H7 (cell line): ENCODE measurements around the gene SIPA1L2. TPM values are rescaled to one million over a fixed set of nuclear protein-coding genes. Genes with fewer than 3 reads are reported as not detected.
A peak's percentile ranks its signal among the peaks of the same experiment; 100 is the strongest.

ENCODE experiments used
- DNase-seq: peaks from one replicate; pipeline ENCODE4 v3.0.0; 2012
- H3K27me3 ChIP-seq: 2 replicates; pipeline ENCODE4 v1.6.0; 2011; ENCODE audit warnings: mild to moderate bottlenecking, low read length; ENCODE audit not compliant: control insufficient read depth, insufficient read depth
- H3K36me3 ChIP-seq: replicated peaks from 2 replicates; pipeline ENCODE4 v1.5.1; 2011; ENCODE audit warnings: low read length; ENCODE audit not compliant: control insufficient read depth, insufficient read depth
- H3K4me3 ChIP-seq: 2 replicates; pipeline ENCODE4 v1.5.1; 2011; ENCODE audit warnings: low read depth, mild to moderate bottlenecking, control low read depth, low read length, moderate library complexity; ENCODE audit not compliant: insufficient read depth
- total RNA-seq: library from RNA; depleted of rRNA; stranded (reverse); fragments of >200 nt; shearing (Covaris generic); gene quantifications from 2 replicates; pipeline ENCODE4 v1.2.3, GENCODE V29; 2014

SIPA1L2 gene
- total RNA-seq, 1 experiment from 2014 or later = 45.6 TPM

DNA sequence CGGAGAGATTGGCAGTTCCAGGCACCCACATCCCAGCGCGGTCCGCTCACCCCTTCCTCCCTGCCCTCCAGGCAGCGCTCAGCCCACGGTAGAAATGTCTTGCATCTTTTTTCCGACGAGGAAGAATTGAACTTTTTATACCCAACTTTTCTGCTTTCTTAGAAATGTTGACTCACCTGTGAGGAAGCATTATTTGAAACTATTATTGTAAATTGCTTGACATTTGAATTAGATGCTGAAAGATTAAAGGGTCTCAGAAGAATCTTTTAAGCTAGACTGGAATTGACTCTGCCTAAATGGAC is 912 bp upstream of the SIPA1L2 start:
- DNase-seq = no peak
- Histone ChIP-seq H3K4me3 (peak overlapping the region; percentile 70), H3K36me3 (no peaks in the 10 kb centered on the region)

DNA sequence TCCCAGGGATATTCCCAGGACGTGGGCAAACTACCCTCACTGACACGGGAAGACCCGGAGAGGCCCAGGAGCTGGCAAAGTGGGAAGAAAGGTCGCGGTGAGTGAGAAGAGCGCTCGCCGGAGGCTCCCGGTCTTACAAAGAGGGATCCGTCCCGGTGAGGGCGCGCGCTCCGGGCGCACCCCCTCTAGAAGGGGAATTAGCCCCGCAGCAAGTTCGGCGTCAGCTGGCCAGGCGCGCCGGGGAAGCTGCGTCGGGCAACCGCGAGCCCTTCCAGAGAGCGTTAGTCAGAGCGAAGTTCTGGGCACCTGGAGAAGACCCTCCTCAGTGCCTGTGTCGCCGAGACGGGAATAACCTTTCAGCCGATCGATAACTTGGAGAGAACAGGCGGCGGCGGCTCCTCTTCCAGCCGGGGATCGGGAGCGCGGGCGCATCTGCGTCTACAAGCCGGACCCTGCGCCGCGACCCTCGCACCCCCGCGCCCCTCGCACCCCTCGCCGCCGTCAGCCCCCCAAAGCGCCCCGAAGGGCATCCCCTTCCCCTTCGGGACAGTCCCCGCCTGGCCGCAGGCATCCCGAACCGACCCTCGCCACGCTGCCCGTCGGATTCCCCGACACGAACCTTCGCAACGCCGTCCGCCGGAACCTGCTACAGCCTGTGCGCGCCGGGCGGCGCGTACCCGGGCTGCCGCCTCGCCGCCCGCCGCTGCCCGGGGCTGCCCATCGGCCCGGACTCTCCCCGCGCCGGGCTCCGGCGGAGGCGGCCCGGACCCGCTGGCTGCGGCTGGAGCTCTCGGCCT is 485 bp downstream of the SIPA1L2 start:
- H3K36me3 ChIP-seq = no peaks in the 10 kb centered on the region
- peak; percentile 68 for DNase-seq
- peaks cover 14% of the 10 kb centered on the region for H3K27me3 ChIP-seq
- peak overlapping the region; percentile 76 for H3K4me3 ChIP-seq

More for the DNA sequence above, 912 bp upstream of the SIPA1L2 start:
- peaks cover 14% of the 10 kb centered on the region for H3K27me3 ChIP-seq

DNA sequence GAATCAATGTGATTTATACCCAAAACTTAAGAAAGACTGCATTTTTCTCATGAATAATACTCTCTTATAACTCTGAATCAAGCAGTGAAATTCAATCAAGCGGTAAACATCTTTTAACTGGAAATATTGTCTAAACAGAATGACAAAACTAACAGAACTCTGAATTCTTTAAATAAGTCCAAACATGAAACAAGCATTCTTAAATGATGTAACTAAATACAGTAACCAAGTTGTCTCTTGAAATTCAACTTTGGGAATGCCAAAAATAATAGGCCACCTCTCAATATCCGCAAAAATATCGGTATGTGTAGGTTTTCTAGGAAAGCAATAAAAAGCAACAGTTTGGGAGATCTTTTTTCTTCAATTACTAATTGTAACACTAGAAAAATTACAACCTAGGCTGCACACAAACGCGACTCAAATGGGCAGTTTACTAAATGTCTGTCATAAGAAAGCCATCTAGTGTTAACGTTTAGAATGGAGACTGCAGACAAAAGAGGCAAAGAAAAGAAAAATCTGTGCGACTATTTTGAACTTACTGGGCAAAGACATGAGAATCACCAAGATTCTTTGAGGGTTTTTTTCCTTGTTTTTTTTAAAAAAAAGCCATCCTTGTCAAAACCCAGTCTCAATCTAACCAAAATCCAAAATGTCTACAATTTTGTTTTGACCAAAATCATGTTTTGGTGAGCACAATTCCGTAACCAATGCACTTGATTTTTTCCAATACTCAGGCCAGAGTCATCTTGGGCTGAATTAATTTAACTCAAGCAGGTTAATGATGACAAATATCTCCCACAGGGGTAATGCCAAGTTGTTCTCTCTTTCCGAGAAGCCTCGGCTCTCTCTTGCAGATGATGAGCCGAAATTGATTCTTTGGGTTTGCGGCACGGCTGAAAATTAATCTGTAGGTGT is 1.3 kb downstream of the SIPA1L2 start:
- peak overlapping the region; percentile 76 for H3K4me3 ChIP-seq
- H3K27me3 ChIP-seq = peaks cover 14% of the 10 kb centered on the region
- DNase-seq = no peak
- no peaks in the 10 kb centered on the region for H3K36me3 ChIP-seq

DNA sequence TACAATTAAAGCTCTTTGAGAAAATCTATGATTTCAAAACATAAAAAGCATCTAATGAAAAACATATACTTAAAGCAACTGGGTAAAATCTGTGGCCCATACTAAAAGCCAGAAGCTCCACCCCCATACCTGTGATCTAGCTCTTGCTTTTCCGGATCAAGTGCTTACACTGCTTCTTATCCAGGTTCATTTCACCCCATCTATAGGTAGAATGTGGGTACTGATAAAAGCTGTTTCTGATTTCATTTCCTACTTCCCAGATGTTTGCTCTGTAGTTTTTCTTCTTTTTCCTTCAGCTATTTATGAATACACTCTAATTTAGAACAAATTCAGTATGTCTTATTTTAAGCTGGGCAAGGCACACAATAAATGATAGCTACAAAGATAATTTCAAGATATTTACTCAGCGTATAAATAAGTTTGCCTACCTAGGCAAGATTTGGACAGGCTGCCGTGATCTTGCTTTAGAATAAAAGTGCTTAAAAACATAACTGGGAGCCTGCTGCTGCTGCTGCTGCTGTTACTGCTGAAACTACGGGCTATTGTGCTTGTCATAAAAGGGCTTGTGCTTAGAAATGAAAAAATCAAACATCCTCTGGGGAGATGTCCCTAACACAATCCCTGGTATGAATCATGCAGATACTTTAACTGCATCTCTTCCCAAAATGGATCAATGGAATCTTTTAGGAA is 2.1 kb downstream of the SIPA1L2 start:
- peaks cover 14% of the 10 kb centered on the region for H3K27me3 ChIP-seq
- no peaks in the 10 kb centered on the region for H3K36me3 ChIP-seq
- peak; percentile 62 for DNase-seq
- no peak overlapping the region for H3K4me3 ChIP-seq

DNA sequence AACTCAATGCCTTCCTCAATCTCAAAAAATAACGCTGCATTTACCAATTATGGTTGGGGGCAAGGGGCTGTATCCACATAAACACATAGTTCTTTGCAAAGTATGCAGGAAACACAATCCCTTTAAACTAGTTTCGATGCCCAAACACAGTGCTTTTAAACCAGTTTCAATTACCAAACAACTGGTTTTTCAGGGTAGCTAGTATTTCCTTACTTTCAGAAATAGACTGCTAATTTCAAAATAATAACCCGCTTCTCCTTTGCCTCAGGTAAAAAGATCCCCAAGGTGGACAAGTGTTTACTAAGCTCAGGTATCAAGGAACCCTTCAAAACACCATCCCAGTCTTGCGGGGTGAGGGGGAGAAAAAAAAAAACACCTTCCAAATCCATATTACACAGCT is 2.8 kb downstream of the SIPA1L2 start:
- Histone ChIP-seq H3K36me3 (no peaks in the 10 kb centered on the region), H3K4me3 (no peak overlapping the region), H3K27me3 (peaks cover 14% of the 10 kb centered on the region)
- DNase-seq = no peak

DNA sequence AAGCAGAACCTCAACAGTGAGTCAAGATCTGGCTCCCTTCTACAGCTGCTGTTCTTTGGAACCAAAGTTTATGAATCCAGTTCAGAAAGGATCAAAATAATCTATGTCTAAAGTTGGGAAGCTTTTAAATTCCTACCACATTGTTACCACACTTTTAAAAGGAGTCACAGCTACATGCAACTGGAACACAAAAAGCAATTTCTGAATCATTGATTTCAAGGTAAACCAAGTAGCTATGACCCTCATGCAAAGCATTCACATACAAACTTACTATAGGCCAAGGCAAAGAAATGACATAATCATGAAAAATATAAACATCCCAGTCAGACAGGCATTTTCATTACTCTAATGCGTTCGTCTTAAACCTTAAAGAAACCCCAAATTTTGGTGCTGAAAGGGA is 3.5 kb downstream of the SIPA1L2 start:
- Histone ChIP-seq H3K4me3 (no peak overlapping the region), H3K36me3 (no peaks in the 10 kb centered on the region), H3K27me3 (peaks cover 14% of the 10 kb centered on the region)
- DNase-seq = no peak

DNA sequence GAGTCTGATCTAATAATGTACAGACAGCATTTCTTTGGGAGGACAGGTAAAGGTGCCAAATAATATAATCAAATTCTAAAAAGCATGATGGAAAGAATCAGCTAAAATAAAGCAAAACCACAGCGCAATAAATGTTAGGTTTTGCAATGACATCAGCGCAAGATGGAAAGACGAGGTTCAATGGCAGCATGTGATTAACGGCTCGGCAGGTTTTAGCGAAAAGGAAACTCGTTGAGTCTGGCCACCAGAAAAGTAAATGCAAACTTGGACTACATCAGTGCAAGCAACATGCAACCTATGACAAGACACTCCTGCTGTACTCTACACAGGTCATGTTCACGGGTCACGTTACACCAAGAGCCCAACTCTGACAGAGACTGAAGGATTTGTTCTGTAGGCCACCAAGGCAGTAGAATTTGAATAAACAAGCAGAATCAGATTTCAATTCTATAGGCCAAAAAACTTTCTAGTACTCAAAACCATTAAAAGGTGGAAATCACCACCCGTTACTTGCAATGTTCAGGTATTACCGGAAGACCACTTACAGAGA is 4.5 kb downstream of the SIPA1L2 start:
- no peak for DNase-seq
- Histone ChIP-seq H3K36me3 (no peaks in the 10 kb centered on the region), H3K27me3 (peaks cover 9% of the 10 kb centered on the region; the same call in 1 of the 2 replicates), H3K4me3 (no peak overlapping the region)

DNA sequence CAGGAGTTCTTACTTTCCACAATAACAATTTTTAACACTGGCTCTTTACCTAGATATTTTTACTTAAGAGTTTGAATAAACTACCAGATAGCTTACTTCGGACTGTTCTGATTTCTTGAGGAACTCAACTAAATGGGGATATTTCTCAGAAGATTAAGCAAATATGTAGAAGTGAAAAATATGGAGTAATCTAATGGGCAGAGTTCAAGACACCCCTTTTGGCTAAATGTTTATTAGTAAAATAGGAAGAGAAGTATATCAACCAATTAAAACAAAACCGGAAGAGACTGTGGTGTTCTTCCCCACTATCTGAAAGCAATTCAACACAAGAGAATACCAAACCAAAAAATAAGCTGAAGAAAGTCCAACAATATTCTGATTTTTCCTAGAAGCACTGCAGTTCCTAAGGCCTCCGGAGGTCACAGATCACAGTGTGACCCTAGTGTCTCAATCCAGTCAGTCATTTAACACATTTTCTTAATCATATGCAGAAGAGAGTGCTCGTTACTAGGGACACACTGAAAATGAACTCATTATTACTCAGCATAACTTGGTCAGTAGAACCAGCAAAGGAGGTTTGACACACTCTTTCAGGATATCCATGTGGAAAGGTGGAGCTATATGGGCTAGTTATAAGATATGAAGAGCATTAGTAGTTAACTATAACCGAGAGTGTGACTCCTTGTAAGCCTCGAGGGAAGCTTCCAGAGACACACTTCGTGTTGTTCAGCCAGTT is 5.2 kb downstream of the SIPA1L2 start:
- Histone ChIP-seq H3K27me3 (peaks cover 9% of the 10 kb centered on the region; the same call in 1 of the 2 replicates), H3K4me3 (no peak overlapping the region), H3K36me3 (no peaks in the 10 kb centered on the region)
- no peak for DNase-seq

DNA sequence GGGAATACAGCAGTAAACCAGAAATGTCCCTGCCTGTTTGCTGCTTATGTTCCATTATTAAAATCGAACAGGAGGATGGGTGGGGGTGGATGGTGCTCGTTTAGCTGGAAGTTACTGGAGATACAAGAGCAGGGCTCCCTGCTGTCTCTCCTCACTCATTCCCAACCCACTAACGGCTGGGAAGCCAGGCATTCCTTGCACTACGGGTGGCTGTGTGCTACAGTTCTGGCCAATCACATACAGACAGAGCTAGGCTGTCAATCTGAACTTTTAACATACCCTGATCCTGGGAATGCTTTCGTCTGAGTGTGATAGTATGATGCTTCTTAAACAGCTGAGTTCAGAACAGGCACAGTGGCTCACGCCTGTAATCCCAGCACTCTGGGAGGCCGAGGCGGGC is 7.0 kb downstream of the SIPA1L2 start:
- DNase-seq = peak; percentile 69
- H3K36me3 ChIP-seq = no peaks in the 10 kb centered on the region
- no peak overlapping the region for H3K4me3 ChIP-seq
- H3K27me3 ChIP-seq = no peaks in the 10 kb centered on the region; the same call in 1 of the 2 replicates

DNA sequence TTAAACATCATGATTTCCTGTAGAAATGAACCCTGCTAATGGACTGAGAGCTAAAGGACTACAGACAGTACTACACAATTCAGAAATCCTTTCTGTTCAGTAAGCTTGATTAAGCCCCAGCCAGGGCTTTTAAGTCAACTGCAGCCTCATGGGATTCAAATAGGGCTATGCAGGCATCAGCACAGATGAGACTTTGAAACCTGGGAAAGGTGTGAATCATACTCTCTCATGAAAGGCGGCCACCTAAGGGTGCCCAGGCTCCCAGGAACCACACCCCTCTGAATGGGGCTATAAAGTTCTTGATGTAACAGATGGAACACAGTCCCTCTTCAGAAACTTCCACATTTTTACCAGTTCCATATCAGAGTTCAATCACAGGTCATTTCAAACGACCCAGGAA is 7.6 kb downstream of the SIPA1L2 start:
- no peak for DNase-seq
- Histone ChIP-seq H3K4me3 (no peak overlapping the region), H3K27me3 (no peaks in the 10 kb centered on the region), H3K36me3 (no peaks in the 10 kb centered on the region)

DNA sequence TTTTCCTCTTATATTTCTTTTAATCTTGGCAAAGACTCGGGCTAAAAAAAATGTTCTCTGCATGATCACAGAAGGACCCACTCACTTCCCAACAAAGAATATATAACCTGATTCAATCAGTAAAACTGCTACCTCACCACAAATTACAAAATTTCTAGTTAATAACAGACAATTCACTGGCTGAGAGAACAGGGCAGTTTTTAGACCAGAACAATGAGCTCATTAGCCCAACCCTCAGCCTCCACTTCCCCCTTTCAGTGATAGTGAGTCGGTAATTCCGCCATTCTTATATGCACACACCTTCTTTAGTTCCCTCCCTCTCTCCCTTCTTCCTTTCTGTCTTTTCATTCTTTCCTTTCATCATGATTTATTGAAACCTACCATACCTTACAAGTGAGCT is 8.9 kb downstream of the SIPA1L2 start:
- Histone ChIP-seq H3K4me3 (no peak overlapping the region), H3K27me3 (no peaks in the 10 kb centered on the region), H3K36me3 (no peaks in the 10 kb centered on the region)
- no peak for DNase-seq

DNA sequence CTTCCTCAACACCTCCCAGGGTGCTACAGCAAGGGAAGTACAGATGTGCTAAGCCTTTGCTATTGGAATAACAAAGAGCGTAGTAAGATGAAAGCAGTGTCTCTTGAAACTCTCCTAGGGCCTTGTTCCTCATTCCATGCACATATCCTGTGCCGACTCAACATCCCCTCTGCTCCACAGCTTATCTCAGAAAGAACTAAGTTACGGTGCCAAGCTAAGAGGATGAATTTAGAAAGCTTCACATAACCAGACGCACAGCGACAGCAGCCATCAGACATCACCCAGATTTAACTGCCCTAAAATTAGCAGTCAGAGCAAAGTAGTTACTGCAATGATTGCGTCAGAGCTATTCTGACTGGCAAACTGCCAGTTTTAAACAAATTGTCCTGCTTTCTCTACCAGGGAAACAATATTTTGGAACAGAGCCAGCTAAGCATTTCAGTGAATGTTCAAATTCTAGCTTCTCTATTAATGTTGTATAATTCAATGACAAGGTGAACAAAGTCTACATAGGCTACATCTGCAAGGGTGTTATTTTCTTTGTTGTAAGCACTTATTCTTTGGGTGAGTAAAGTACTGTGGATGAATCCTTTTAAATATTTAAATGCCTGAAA is 9.5 kb downstream of the SIPA1L2 start:
- Histone ChIP-seq H3K36me3 (no peaks in the 10 kb centered on the region), H3K4me3 (no peak overlapping the region), H3K27me3 (no peaks in the 10 kb centered on the region)
- peak; percentile 35 for DNase-seq

DNA sequence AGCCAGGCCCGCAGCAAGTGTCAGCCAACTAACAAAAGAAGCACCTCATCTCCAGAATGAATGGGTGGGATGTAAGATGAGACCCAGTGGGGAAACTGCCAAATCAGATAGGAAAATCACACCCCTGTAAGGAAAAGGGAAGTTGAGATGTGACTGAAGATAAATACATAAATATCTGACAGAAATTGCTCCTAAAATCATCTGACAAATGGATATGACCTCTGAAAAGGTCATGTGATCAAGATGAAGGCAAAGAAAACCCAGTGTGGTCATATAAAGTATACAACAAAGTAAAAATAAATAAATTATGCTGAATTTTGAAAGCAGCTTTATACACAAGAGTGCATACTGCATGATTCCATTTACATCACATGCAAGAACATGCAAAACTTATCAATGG is 12.7 kb downstream of the SIPA1L2 start:
- DNase-seq = no peak
- H3K36me3 ChIP-seq = no peaks in the 10 kb centered on the region
- H3K27me3 ChIP-seq = no peaks in the 10 kb centered on the region
- no peak overlapping the region for H3K4me3 ChIP-seq
